Hepatocyte (in vitro differentiated cells): ENCODE measurements around the gene PCBP3. TPM values are rescaled to one million over a fixed set of nuclear protein-coding genes. Genes with fewer than 3 reads are reported as not detected.

Experiments
- DNase-seq: peaks from one replicate; pipeline ENCODE4 v3.0.0-alpha.2; 2016; ENCODE audit warnings: low spot score
- H2AFZ ChIP-seq: fragments of 200-600 bp; sonication (generic); 2 replicates; pipeline ENCODE4 v1.6.0; 2016; ENCODE audit warnings: antibody characterized with exemption, mild to moderate bottlenecking
- H3K27ac ChIP-seq: fragments of 200-600 bp; sonication (generic); 2 replicates; pipeline ENCODE4 v1.5.1; 2016; ENCODE audit warnings: mild to moderate bottlenecking
- H3K27me3 ChIP-seq: fragments of 200-600 bp; sonication (generic); 2 replicates; pipeline ENCODE4 v1.6.1; 2016
- H3K36me3 ChIP-seq: fragments of 200-600 bp; sonication (generic); replicated peaks from 2 replicates; pipeline ENCODE4 v1.5.1; 2016; ENCODE audit warnings: low read depth; ENCODE audit not compliant: insufficient read depth
- H3K4me1 ChIP-seq: fragments of 200-600 bp; sonication (generic); 2 replicates; pipeline ENCODE4 v1.5.1; 2016; ENCODE audit warnings: mild to moderate bottlenecking, moderate library complexity; ENCODE audit not compliant: insufficient read depth
- H3K4me2 ChIP-seq: fragments of 200-600 bp; sonication (generic); 2 replicates; pipeline ENCODE4 v1.6.0; 2016
- H3K4me3 ChIP-seq: fragments of 200-600 bp; sonication (generic); 2 replicates; pipeline ENCODE4 v1.5.1; 2016; ENCODE audit warnings: mild to moderate bottlenecking
- H3K79me2 ChIP-seq: fragments of 200-600 bp; sonication (generic); 2 replicates; pipeline ENCODE4 v1.6.0; 2017; ENCODE audit warnings: mild to moderate bottlenecking
- H3K9me2 ChIP-seq: fragments of 200-600 bp; sonication (generic); replicated peaks from 2 replicates; pipeline ENCODE4 v1.6.0; 2017; ENCODE audit warnings: mild to moderate bottlenecking; ENCODE audit not compliant: insufficient read depth
- H3K9me3 ChIP-seq: fragments of 200-600 bp; sonication (generic); 2 replicates; pipeline ENCODE4 v1.5.1; 2016; ENCODE audit warnings: low read depth, mild to moderate bottlenecking
- H4K20me1 ChIP-seq: fragments of 200-600 bp; sonication (generic); 2 replicates; pipeline ENCODE4 v1.6.0; 2016; ENCODE audit warnings: mild to moderate bottlenecking; ENCODE audit not compliant: insufficient read depth, poor library complexity, severe bottlenecking
- CTCF ChIP-seq: fragments of 200-600 bp; sonication (generic); IDR thresholded peaks from 2 replicates; pipeline ENCODE4 v1.5.1; 2016; ENCODE audit warnings: antibody characterized with exemption, mild to moderate bottlenecking; ENCODE audit not compliant: poor library complexity
- EZH2 ChIP-seq: fragments of 200-600 bp; sonication (generic); IDR thresholded peaks from 2 replicates; pipeline ENCODE4 v1.6.1; 2016; ENCODE audit warnings: antibody characterized with exemption, mild to moderate bottlenecking, borderline replicate concordance
- EZH2phosphoT487 ChIP-seq: fragments of 200-600 bp; sonication (generic); IDR thresholded peaks from one replicate; pipeline ENCODE4 v1.6.1; 2018; ENCODE audit warnings: antibody characterized with exemption, mild to moderate bottlenecking, low read depth, moderate library complexity; ENCODE audit not compliant: unreplicated experiment, severe bottlenecking
- WGBS: methylation state at CpG from one replicate; pipeline ENCODE4 v1.1.6; 2016; ENCODE audit warnings: low lambda C conversion rate; ENCODE audit errors: missing lambda C conversion rate; 5-methylcytosine and 5-hydroxymethylcytosine counted together
- polyA plus RNA-seq: library from polyadenylated mRNA; unstranded; fragments of >200 nt; fragmentation: Nextera tagmentation; extraction: Ambion mirVana; gene quantifications from 2 replicates; pipeline ENCODE4 v1.2.1, GENCODE V29; 2016
- total RNA-seq: library from RNA; depleted of rRNA; stranded (reverse); fragments of >200 nt; gene quantifications from 2 replicates; pipeline ENCODE4 v1.2.3, GENCODE V29; 2014

The PCBP3 gene
- total and polyA plus RNA-seq, 2 experiments from 2014 or later = 3.1 to 8.8 TPM

- no peak overlapping the region for H2AFZ ChIP-seq
- no peak for TF ChIP-seq EZH2
Observed at GRCh38 chr21:45942755-45943629, 299.5 kb downstream of the PCBP3 start.

GRCh38 chr21:45943630-45944540, 300.4 kb downstream of the PCBP3 start:
- H3K4me3 ChIP-seq = no peak overlapping the region
- H3K27me3 ChIP-seq = no peaks in the 10 kb centered on the region
- H4K20me1 ChIP-seq = no peaks in the 10 kb centered on the region
- no peaks in the 10 kb centered on the region for H3K4me1 ChIP-seq
- no peak overlapping the region for H3K27ac ChIP-seq
- no peaks in the 10 kb centered on the region for H3K9me2 ChIP-seq
- H3K4me2 ChIP-seq = no peak overlapping the region
- no peaks in the 10 kb centered on the region for H3K9me3 ChIP-seq
- no peaks in the 10 kb centered on the region for H3K79me2 ChIP-seq
- H3K36me3 ChIP-seq = no peaks in the 10 kb centered on the region
- H2AFZ ChIP-seq = no peak overlapping the region
- no peak for DNase-seq
- WGBS = 96% methylated on average over 6 of the region's 8 CpGs
- no peak for TF ChIP-seq EZH2phosphoT487
- TF ChIP-seq EZH2 = no peak
- TF ChIP-seq CTCF = no peak

More at GRCh38 chr21:45942755-45943629, 299.5 kb downstream of the PCBP3 start:
- H3K27ac ChIP-seq = no peak overlapping the region
- no peaks in the 10 kb centered on the region for H3K27me3 ChIP-seq
- no peaks in the 10 kb centered on the region for H3K36me3 ChIP-seq
- no peak overlapping the region for H3K4me3 ChIP-seq
- 94% methylated on average over 18 of the region's 20 CpGs for WGBS
- DNase-seq = no peak
- H3K9me3 ChIP-seq = no peaks in the 10 kb centered on the region
- no peaks in the 10 kb centered on the region for H3K9me2 ChIP-seq
- no peaks in the 10 kb centered on the region for H3K4me1 ChIP-seq
- H4K20me1 ChIP-seq = no peaks in the 10 kb centered on the region
- H3K79me2 ChIP-seq = no peaks in the 10 kb centered on the region
- H3K4me2 ChIP-seq = no peak overlapping the region

- Histone ChIP-seq H3K79me2 (no peaks in the 10 kb centered on the region), H3K4me2 (no peak overlapping the region), H3K27ac (no peak overlapping the region), H3K9me2 (no peaks in the 10 kb centered on the region), H3K9me3 (no peaks in the 10 kb centered on the region), H3K27me3 (no peaks in the 10 kb centered on the region), H3K36me3 (no peaks in the 10 kb centered on the region), H2AFZ (no peak overlapping the region), H4K20me1 (no peaks in the 10 kb centered on the region), H3K4me3 (no peak overlapping the region), H3K4me1 (no peaks in the 10 kb centered on the region)
- no peak for TF ChIP-seq CTCF
- TF ChIP-seq EZH2phosphoT487 = no peak
- no peak for TF ChIP-seq EZH2
- DNase-seq = no peak
- 91% methylated on average over 14 of the region's 14 CpGs for WGBS
Observed at GRCh38 chr21:45944601-45945000, 301.1 kb downstream of the PCBP3 start.
